Common myeloid progenitor, CD34-positive (primary cell): ENCODE results near the gene RPTOR.

Source experiments
- CTCF ChIA-PET: fragments of 350-600 bp; sonication (Branson Sonifier 250); formaldehyde crosslinking; loops from one replicate; lab custom pipeline; 2021; ENCODE audit warnings: antibody characterized with exemption; lab: Charles Lee
- POLR2A ChIA-PET: fragments of 350-600 bp; sonication (Branson Sonifier 250); formaldehyde crosslinking; loops from one replicate; lab custom pipeline; 2021; ENCODE audit warnings: antibody characterized with exemption; lab: Charles Lee
- DNase-seq, 3 donors: peaks; one replicate each; pipeline versions ENCODE4 v3.0.0 to v3.0.0-alpha.2; 2013
- H3K27ac ChIP-seq, 2 experiments: 1 replicate in 1 of 2; 2 replicates in 1 of 2; pipeline ENCODE4 v1.7.0; 2013; ENCODE audit warnings: inconsistent platforms in 2 of 2, low read length in 2 of 2, mild to moderate bottlenecking in 2 of 2, low read depth in 1 of 2, moderate library complexity in 1 of 2; ENCODE audit not compliant: severe bottlenecking in 2 of 2, insufficient read depth in 1 of 2, poor library complexity in 1 of 2
- H3K27me3 ChIP-seq, 5 experiments: replicated peaks in 2 of 5; 1 replicate in 3 of 5; 2 replicates in 2 of 5; pipeline versions ENCODE4 v1.6.1 to v1.7.0; 2013; ENCODE audit warnings: low read length in 4 of 5, mild to moderate bottlenecking in 2 of 5, moderate library complexity in 2 of 5, inconsistent platforms in 1 of 5; ENCODE audit not compliant: insufficient read depth in 5 of 5, control insufficient read depth in 4 of 5
- H3K36me3 ChIP-seq, 4 experiments: 1 replicate in 2 of 4; 2 replicates in 2 of 4; pipeline versions ENCODE4 v1.6.1 to v1.7.0; 2013; ENCODE audit warnings: low read length in 3 of 4, control low read depth in 1 of 4, mild to moderate bottlenecking in 1 of 4; ENCODE audit not compliant: control insufficient read depth in 4 of 4, insufficient read depth in 4 of 4
- H3K4me1 ChIP-seq, 4 experiments: 1 replicate in 3 of 4; 2 replicates in 1 of 4; pipeline versions ENCODE4 v1.6.1 to v1.7.1; 2013; ENCODE audit warnings: low read length in 3 of 4, mild to moderate bottlenecking in 3 of 4, control low read depth in 1 of 4, inconsistent platforms in 1 of 4, moderate library complexity in 1 of 4; ENCODE audit not compliant: control insufficient read depth in 4 of 4, insufficient read depth in 4 of 4; ENCODE audit errors: control extremely low read depth in 1 of 4
- H3K4me3 ChIP-seq, 7 experiments: 1 replicate in 4 of 7; 2 replicates in 3 of 7; pipeline versions ENCODE4 v1.5.1 to v1.7.0; 2013; ENCODE audit warnings: mild to moderate bottlenecking in 7 of 7, low read length in 6 of 7, moderate library complexity in 6 of 7, inconsistent platforms in 2 of 7, low read depth in 2 of 7, control low read depth in 1 of 7; ENCODE audit not compliant: insufficient read depth in 4 of 7, control insufficient read depth in 1 of 7; ENCODE audit errors: extremely low read depth in 1 of 7
- H3K9me3 ChIP-seq, 5 experiments: 1 replicate in 4 of 5; 2 replicates in 1 of 5; pipeline versions ENCODE4 v1.6.1 to v1.7.1; 2013; ENCODE audit warnings: low read length in 4 of 5, mild to moderate bottlenecking in 2 of 5, inconsistent platforms in 1 of 5, low read depth in 1 of 5, moderate library complexity in 1 of 5; ENCODE audit not compliant: control insufficient read depth in 4 of 5, insufficient read depth in 2 of 5; ENCODE audit errors: control extremely low read depth in 1 of 5
- WGBS: methylation state at CpG from one replicate; pipeline ENCODE4 v1.1.5; 2013; ENCODE audit not compliant: insufficient coverage; 5-methylcytosine and 5-hydroxymethylcytosine counted together

RPTOR gene

GRCh38 chr17:80981929-80982425 is 437.3 kb downstream of the RPTOR start:
- POLR2A ChIA-PET, result no interaction called here

GRCh38 chr17:80982426-80982974 is 437.9 kb downstream of the RPTOR start:
- no peak overlapping the region for H3K27ac ChIP-seq
- no peak for DNase-seq
- ChIA-PET POLR2A (no interaction called here), CTCF (no interaction called here)
- no peaks in the 10 kb centered on the region for H3K36me3 ChIP-seq
- no peaks in the 10 kb centered on the region for H3K9me3 ChIP-seq
- H3K4me1 ChIP-seq, result peaks cover 0 to 29% (median 21%) of the 10 kb centered on the region in 4 experiments
- 88% methylated on average over 16 of the region's 17 CpGs for WGBS
- peaks cover 0 to 2% (median 0%) of the 10 kb centered on the region in 5 experiments for H3K27me3 ChIP-seq
- H3K4me3 ChIP-seq, result no peak overlapping the region

More at GRCh38 chr17:80981929-80982425, 437.3 kb downstream of the RPTOR start:
- 90% methylated on average over 8 of the region's 17 CpGs for WGBS
- CTCF ChIA-PET, result no interaction called here
- H3K4me1 ChIP-seq, result peaks cover 0 to 24% (median 16%) of the 10 kb centered on the region in 4 experiments
- peaks cover 0 to 2% (median 0%) of the 10 kb centered on the region in 5 experiments for H3K27me3 ChIP-seq
- H3K27ac ChIP-seq, result no peak overlapping the region
- no peaks in the 10 kb centered on the region for H3K9me3 ChIP-seq
- H3K4me3 ChIP-seq, result no peak overlapping the region
- DNase-seq, result no peak
- H3K36me3 ChIP-seq, result no peaks in the 10 kb centered on the region

GRCh38 chr17:80983545-80983944 is 438.9 kb downstream of the RPTOR start:
- H3K27me3 ChIP-seq, result peaks cover 0 to 2% (median 0%) of the 10 kb centered on the region in 5 experiments
- 98% methylated on average over 9 of the region's 17 CpGs for WGBS
- POLR2A ChIA-PET, result no interaction called here
- peaks cover 0 to 37% (median 25%) of the 10 kb centered on the region in 4 experiments for H3K4me1 ChIP-seq
- no peak for DNase-seq
- CTCF ChIA-PET, result interaction anchor here (0.8 to 1.4 kb wide), 3 partner anchors 120 to 557 kb away, joined by 3 read pairs; no protein-coding TSS in a partner anchor
- H3K27ac ChIP-seq, result no peak overlapping the region
- H3K36me3 ChIP-seq, result no peaks in the 10 kb centered on the region
- H3K9me3 ChIP-seq, result no peaks in the 10 kb centered on the region
- H3K4me3 ChIP-seq, result no peak overlapping the region

GRCh38 chr17:80984749-80985148 is 440.1 kb downstream of the RPTOR start:
- 99% methylated on average over 7 of the region's 7 CpGs for WGBS
- H3K27ac ChIP-seq, result no peak overlapping the region
- H3K9me3 ChIP-seq, result no peaks in the 10 kb centered on the region
- ChIA-PET CTCF (interaction anchor here (1.4 to 1.7 kb wide), 2 partner anchors 117 to 119 kb away, joined by 3 to 5 read pairs; no protein-coding TSS in a partner anchor), POLR2A (no interaction called here)
- DNase-seq, result no peak
- H3K4me1 ChIP-seq, result peaks cover 0 to 46% (median 35%) of the 10 kb centered on the region in 4 experiments
- H3K36me3 ChIP-seq, result no peaks in the 10 kb centered on the region
- H3K27me3 ChIP-seq, result peaks cover 0 to 2% (median 0%) of the 10 kb centered on the region in 5 experiments
- no peak overlapping the region for H3K4me3 ChIP-seq

- no peaks in the 10 kb centered on the region for H3K36me3 ChIP-seq
- no peak for DNase-seq
- CTCF ChIA-PET, result interaction anchor here (1.2 to 1.7 kb wide), 2 partner anchors 116 to 558 kb away, joined by 4 to 5 read pairs; no protein-coding TSS in a partner anchor
- H3K27me3 ChIP-seq, result no peaks in the 10 kb centered on the region
- H3K27ac ChIP-seq, result no peak overlapping the region
- 93% methylated on average over 5 of the region's 7 CpGs for WGBS
- no peaks in the 10 kb centered on the region for H3K9me3 ChIP-seq
- peaks cover 0 to 46% (median 33%) of the 10 kb centered on the region in 4 experiments for H3K4me1 ChIP-seq
- no peak overlapping the region for H3K4me3 ChIP-seq
- POLR2A ChIA-PET, result no interaction called here
These were observed 441.4 kb downstream of the RPTOR start for GRCh38 chr17:80986046-80986445.

GRCh38 chr17:80986816-80987475 is 442.3 kb downstream of the RPTOR start:
- Histone ChIP-seq H3K27ac (no peak overlapping the region), H3K4me3 (peak overlapping the region in 1 of 7 experiments; percentile 10), H3K36me3 (no peaks in the 10 kb centered on the region), H3K9me3 (no peaks in the 10 kb centered on the region), H3K4me1 (peaks cover 2 to 41% (median 34%) of the 10 kb centered on the region in 4 experiments), H3K27me3 (no peaks in the 10 kb centered on the region)
- CTCF ChIA-PET, result interaction anchor here (1.2 to 3.6 kb wide), 2 partner anchors 32 to 559 kb away, joined by 4 to 16 read pairs; no protein-coding TSS in a partner anchor
- POLR2A ChIA-PET, result no interaction called here
- DNase-seq, result peak in 2 of 3 donors; percentile 42 to 51
- WGBS, result 25% methylated on average over 16 of the region's 18 CpGs
